Stimulated activated CD8-positive, alpha-beta memory T cell treated with anti-CD3 and anti-CD28 coated beads, Interleukin-2, amount 100 ng/mL, for 48 hours (primary cell): ENCODE results near the gene CTU1.

ENCODE experiments used
- DNase-seq, 2 donors: peaks; one replicate each; pipeline ENCODE4 v3.0.0-alpha.2; 2020; ENCODE audit warnings: low read depth in 2 of 2

The CTU1 gene

DNA sequence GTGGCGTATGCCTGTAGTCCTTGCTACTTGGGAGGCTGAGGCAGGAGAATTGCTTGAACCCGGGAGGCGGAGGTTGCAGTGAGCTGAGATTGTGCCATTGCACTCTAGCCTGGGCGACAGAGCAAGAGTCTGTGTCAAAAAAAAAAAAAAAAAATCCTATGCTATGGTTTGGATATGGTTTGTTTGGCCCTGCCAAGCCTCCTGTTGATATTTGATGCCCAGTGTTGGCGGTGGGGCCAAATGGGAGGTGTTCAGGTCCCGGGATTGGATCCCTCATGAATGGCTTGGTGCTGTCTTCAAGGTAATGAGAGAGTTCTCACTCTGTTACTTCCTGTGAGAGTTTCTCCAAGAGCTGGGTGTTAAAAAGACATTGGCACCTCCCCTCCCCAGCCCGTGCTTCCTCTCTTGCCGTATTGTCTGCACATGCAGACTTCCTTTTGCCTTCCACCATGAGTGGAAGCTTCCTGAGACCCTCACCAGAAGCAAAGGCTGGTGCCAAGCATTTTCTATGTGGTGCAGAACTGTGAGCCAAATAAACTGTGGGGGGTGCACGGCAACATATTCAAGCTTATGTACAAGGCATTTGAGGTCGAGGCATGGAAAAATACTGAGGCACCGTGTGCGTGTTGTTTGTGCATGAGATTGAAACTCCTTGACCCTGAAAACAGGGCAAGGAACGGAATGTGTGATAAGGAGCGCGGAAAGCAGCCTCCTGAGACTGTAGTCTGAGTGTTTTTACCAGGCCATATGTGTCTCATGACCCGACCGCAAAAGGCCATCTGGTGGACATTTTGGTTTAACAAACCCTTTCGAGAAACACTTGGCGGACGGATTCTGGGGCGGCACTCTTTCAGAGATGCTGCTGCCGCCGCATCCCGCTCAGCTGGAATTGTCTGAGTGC, 23.8 kb upstream of the CTU1 start:
- no peak for DNase-seq

DNA sequence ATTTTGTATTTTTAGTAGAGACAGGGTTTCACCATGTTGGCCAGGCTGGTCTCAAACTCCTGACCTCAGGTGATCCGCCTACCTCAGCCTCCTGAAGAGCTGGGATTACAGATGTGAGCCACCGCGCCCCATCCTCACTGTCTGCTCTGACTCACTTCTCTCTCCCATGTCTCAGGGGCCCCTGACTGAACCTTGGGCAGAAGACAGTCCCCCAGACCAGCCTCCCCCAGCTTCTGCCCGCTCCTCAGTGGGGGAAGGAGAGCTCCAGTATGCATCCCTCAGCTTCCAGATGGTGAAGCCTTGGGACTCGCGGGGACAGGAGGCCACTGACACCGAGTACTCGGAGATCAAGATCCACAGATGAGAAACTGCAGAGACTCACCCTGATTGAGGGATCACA, 21.5 kb upstream of the CTU1 start:
- no peak for DNase-seq

DNA sequence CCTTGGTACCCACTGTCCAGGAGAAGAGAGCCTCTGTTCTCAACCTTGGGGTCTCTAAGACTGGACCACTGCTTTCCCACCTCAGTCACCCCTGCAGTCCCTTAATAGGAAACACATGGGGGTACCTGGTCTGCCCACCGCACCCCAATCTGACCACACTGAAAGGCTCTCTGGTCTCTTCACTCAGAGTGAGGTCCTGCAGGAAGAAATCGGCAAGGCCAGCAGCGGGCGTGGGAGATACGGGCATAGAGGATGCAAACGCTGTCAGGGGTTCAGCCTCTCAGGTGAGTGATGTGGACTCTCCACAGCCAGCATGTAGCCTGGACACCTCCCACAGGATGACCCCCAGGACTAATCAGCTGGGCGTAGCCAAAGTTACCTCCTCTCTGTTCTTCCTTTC, 20.0 kb upstream of the CTU1 start:
- DNase-seq, result no peak

DNA sequence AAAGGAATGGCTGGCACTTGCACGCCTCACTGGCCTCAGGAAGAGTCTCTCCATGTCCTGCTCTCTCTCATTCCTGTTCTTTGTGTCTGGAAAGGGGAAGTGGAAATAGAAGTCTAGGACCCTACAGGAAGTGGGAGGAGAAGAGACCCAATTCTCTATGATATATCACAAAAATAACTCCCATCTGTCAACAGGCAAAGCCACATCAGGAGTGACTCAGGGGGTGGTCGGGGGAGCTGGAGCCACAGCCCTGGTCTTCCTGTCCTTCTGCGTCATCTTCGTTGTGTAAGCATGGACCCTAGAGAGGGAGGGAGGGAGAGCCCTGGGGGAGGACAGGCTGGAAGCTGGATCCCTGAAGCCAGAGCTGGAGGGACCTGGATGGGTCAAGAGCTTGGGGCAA, 19.5 kb upstream of the CTU1 start:
- no peak for DNase-seq

DNA sequence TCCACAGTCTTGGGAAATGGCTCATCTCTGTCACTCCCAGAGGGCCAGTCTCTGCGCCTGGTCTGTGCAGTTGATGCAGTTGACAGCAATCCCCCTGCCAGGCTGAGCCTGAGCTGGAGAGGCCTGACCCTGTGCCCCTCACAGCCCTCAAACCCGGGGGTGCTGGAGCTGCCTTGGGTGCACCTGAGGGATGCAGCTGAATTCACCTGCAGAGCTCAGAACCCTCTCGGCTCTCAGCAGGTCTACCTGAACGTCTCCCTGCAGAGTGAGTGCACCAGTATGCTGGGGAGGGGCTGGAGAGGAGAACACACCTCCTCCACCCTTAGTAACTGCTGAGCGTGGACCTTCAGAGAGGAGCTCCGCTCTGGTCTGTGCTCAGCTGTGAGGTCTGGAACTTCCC, 18.8 kb upstream of the CTU1 start:
- no peak for DNase-seq

DNA sequence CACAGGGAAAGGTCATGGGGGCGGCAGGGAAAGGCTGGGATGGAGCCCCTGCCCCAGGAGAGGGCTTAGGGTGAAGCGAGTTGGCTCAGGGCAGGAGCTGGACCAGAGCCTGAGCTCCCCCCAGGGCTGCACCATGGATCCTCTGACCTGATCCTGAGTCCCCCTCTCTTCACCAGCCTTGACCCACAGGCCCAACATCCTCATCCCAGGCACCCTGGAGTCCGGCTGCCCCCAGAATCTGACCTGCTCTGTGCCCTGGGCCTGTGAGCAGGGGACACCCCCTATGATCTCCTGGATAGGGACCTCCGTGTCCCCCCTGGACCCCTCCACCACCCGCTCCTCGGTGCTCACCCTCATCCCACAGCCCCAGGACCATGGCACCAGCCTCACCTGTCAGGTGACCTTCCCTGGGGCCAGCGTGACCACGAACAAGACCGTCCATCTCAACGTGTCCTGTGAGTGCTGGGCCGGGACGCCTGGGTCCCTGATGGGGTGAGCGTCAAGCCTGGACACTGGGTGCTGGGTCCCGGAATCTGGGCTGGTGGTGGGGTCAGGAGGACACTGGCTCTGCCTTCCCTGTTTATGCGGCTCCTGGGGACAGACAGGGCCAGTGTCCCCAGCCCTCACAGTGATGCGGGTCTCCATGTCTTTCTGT, 17.3 kb upstream of the CTU1 start:
- DNase-seq, result no peak

DNA sequence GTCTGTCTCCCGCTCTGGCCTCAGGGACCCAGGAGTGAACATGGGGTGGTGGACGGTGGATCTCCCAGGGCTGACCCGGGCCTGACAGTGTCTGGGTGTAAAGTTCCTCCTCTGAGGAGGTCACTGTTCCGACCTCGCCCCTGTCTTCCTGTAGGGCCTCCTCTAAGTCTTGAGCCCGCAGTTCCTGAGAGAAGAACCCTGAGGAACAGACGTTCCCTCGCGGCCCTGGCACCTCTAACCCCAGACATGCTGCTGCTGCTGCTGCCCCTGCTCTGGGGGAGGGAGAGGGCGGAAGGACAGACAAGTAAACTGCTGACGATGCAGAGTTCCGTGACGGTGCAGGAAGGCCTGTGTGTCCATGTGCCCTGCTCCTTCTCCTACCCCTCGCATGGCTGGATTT, 16.5 kb upstream of the CTU1 start, which contains the start of gene SIGLEC9:
SIGLEC9 (plus strand) TSS at position 178 of the 400 bp plus-strand sequence; CDS start at position 247, 69 bp downstream.
- no peak for DNase-seq

DNA sequence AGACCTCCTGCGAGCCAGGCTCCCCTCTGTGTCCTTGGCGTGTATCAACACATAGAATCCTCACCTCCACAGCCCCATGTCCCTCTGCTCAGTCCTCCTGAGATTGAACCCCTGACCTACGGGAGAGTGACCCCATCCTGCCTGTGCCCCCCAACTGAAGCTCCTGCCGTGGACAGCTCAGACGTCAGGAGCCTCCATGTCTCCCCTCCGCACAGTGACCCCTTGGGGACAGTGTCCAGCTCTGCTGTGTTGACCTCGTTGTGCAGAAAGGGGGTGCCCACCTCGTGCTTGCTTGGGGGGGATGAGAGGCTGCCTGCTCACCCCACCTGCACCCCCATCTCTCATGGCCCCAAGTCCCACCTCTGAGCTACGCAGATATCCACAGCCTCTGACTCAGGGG, 16.0 kb upstream of the CTU1 start:
- DNase-seq, result no peak

DNA sequence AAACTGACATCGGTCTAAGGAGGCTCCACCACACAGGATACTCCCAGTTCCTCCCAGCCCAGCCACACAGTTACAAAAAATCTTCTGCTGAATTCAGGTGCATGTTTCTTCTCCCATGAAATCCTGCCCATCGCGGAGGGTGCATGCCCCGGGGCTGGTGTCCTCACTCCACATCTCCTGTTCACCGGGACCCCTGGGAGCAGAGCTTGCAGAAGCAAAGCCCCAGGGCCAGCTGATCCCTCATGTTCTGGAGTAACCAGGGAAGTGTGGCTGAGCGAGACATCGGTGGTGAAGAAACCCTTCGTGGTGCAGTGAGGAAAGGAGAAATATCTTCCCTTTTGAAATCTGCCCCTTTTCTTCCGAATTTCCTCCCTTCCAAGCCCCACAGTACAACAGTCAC, 15.6 kb upstream of the CTU1 start:
- DNase-seq, result no peak

DNA sequence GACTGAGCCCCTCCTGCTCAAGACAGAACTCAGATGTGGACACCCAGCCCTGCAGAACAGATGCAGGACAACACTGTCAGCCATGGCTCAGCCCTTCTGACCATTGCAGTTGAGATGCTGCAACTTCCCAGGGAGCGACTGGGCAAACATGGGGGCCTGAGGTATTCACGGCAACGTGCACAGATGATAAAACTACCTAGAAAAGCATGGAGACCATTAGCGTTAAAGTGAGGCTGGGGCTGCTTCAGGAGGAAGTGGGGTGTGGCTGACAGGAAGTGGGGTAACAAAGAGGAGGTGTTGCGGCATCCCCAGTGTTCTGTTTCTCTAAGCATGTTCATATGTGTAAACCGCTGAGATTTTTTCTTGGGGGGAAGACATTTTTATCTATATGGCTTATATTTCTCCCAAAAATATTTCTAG, 15.2 kb upstream of the CTU1 start:
- DNase-seq, result no peak

DNA sequence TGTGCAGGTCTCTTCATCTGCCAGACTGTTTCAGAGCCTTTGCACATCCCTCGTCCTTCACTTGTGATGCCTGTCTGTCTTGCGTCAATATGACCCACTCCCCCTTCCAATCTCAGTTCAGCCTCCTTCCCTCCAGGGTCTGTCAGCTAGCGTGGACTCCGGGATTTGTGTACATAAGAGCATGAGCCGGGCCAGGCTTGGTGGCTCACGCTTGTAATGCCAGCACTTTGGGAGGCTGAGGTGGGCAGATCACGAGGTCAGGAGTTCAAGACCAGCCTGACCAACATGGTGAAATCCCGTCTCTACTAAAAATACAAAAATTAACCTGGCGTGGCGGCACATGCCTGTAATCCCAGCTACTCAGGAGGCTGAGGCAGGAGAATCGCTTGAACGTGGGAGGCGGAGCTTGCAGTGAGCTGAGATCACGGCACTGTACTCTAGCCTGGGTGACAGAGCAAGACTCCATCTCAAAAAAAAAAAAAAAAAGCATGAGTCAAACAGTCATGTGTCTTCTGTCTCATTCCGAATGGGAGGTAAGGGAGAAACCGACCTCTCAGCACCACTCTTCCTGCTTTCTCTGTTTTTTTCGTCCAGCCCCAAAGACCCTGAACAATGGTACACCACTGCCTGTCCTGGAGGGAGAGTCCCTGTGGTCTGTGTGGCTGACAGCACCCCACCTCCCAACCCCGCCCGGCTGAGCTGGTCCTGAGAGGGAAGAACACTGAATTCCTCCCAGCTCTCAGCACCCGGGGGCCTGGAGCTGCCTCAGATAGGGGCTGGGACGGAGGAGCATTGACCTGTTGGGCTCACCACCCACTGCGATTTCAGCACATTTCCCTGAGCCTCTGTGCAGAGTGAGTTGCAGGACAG, 14.1 kb upstream of the CTU1 start:
- DNase-seq, result no peak

DNA sequence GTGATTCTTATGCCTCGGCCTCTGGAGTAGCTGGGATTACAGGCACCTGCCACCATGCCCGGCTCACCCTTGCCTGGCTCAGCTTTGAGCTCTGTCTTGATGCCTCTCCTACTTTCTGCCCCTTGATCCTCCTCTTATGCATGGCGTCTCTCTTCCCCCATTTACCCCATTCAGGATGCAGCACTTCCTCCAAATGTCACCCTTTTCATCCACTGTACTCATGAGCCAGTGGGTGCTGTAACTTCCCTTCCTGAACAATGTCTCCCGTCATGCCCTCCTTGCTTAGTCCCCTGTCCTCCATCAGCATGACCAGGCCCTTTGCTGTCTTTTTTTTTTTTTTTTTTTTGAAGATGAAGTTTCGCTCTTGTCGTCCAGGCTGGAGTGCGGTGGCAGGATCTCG, 13.0 kb upstream of the CTU1 start:
- DNase-seq, result no peak

DNA sequence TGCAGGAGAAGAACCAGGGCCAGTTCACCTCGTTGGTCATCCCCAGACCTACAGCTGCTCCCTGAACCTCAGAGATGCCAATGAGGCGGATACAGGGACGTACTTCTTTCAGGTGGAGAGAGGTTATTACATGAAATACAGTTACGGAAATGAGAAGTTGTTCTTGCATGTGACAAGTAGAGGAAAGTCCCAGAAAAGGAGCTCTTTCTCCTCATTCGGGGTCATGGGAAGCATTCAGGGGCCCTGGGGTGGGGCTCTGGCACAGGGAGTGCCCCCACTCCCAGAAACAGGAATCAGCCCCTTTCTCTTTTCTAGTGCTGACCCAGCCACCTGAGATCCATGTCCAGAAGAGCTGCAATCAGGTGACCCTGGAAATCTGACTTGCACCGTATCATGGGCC, 12.0 kb upstream of the CTU1 start:
- no peak for DNase-seq

DNA sequence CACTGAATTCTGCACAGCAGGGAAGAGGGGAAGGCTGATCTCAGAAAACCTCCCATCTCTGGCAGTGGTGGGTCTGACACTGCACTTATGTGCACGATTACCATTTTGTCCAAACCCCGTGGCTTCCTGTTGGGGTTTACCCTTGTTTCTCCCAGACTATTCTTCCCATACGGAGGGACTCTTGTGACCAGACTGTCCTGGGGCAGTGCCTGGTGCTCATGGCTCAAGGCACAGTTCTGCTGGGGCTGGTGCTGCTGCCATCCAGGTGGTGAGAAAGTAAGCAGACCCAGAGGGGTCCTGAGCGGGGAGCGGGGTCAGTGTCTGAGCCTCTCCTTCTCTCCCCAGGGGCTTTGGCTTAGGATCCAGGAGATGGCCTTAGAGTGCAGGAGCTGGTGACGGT, 11.4 kb upstream of the CTU1 start:
- no peak for DNase-seq

DNA sequence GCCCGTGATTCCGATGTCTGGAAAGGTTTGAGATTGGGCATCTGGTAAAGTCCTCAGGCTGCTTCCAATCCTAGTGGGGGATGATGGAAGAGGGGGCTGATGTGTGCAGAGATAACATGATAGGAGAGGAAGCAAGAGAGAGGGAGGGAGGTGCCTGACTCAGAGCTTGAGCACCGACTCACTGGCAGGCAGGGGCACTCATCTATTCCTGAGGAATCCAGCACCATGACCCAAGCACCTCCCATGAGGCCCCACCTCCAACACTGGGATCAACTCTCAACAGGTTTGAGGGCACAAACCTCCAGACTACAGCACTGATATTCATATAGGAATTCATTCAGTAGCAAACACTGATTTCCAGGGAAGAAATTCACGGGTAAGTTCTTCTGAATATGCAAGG, 10.9 kb upstream of the CTU1 start:
- no peak for DNase-seq

DNA sequence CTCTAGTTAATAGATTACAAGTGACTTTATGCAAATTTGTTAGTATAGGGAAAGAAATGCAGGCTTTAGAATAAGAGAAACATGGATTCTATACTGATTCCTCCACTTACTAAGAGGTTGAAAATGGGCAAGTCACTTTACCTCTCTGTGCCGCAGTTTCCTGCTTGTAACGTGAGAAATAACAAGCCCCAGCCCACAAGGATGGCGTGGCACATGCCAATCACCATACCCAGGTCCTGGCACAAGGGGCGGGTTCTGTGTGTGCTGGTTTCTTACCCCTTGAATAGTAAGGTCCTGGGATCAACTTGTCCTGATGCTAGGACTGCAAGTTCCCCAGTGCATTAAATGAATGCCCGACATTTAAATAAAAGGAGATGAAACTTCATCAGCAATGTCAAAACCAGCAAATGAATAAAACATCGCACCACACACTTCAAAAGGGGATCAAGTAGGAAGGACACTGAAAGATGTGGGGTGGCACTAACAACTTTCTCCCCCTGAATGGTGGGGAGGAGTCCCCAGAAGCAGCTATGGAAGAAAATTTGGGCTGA, 8.6 kb upstream of the CTU1 start:
- DNase-seq, result no peak

DNA sequence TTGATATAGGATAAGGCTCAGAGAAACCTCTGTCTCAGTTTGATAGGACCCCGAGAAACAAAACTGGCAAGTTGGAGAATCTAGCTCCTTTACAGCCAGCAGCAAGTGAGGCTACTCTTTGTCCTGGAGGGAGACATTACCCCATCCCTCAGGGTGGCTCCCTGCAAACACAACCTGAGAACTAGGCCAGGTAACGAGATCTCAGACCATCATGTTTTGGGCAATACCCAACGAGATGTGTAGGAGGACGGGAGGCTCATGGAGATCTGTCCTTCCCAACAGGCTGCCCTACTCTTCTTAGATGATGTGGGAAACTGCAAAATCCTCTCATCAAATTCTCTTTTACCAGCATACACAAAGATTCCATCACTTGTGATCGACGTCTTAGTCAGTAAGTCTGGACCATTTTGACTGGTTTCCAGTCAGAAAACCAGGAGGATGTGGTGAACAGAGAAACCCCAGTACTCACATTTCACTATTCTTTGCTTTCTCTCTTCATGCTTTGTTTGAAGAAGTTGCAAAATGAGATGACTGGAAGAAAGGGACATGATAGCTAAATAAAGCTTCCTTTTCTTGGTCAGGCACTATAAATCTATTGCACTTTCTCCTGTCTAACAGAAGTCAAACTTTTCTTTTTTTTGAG, 6.0 kb upstream of the CTU1 start:
- no peak for DNase-seq

DNA sequence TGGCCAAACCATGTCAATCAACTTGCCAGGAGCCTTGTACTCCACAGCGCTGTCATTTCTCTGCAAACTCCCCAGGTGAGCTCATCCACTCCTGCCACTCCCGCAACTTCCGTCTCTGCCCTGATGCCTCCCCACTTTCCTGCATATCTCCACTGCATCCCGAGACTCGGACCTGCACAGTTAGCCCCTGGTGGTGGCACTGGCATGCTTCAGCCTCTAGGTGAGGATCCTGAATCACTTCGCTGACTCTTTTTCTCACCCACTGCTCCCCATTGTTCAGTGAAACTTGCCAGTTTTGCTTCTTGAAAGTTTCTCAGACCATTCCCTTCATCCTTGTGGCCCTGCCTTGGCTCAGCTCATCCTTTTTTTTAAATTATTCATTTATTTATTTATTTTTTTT, 3.4 kb upstream of the CTU1 start:
- no peak for DNase-seq

DNA sequence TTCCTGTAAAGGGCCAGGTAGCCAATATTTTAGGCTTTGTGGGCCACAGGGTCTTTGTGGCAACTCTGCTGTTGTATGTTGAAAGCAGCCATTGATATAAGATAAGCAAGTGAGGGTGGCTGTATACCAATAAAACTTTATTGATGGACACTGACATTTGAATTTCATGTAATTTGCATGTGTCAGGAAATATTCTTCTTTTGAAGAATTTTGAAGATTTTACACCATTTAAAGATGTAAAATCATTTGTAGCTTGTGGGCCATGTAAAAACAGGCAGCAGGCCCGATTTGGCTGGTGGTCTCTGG, 2.4 kb upstream of the CTU1 start:
- DNase-seq, result no peak

DNA sequence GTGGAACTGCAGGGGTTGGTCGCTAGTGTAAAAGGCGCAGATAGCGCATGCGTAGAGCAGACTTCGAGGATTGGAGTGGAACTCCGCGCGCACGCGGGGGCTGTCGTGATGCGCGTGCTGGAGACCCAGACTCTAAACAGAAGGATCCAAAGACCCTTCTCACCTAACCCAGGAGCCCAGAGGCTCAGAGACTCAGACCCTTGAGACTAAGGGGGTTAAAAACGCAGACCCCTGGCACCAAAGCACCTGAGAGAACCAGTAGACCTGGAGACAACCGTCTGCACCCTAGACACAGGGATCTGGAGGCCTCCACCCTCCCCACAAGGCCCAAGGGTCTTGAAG, 567 bp upstream of the CTU1 start:
- DNase-seq, result no peak

DNA sequence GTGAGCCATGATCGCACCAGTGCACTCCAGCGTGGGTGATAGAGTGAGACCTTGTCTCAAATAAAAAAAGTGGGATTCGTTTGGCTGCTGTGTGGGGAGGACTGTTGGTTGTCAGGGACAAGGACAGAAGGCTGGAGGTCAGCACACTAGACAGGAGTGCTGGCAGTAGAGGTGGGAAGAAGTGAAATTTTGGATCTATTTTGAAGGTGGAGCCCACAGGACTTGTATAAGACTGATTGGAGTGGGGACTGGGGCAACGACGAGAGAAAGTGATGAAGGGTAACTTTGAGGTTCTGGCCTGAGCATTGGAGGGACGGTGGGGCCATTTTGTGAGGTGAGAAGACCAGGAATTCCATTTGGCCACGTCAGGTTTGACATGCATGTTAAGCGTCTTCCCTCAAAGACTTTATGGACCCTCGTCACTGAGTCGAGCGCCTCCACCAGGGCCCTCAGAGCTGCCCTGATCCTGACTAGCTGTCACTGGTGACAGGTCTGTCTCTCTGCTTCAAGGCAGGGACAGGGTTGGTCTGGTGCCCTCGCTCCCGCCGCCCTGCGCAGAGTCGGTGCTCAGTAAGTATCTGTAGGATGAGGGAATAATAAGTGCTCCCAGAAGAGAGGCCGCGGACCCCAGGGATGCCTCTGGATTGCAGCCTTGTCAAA, 673 bp downstream of the CTU1 start:
- DNase-seq, result no peak
